Hepatocyte (in vitro differentiated cells): ENCODE results near the gene ITPR2. TPM values are rescaled to one million over a fixed set of nuclear protein-coding genes. Genes with fewer than 3 reads are reported as not detected.

Source experiments
- DNase-seq: peaks from one replicate; pipeline ENCODE4 v3.0.0-alpha.2; 2016; ENCODE audit warnings: low spot score
- H2AFZ ChIP-seq: fragments of 200-600 bp; sonication (generic); 2 replicates; pipeline ENCODE4 v1.6.0; 2016; ENCODE audit warnings: antibody characterized with exemption, mild to moderate bottlenecking
- H3K27ac ChIP-seq: fragments of 200-600 bp; sonication (generic); 2 replicates; pipeline ENCODE4 v1.5.1; 2016; ENCODE audit warnings: mild to moderate bottlenecking
- H3K27me3 ChIP-seq: fragments of 200-600 bp; sonication (generic); 2 replicates; pipeline ENCODE4 v1.6.1; 2016
- H3K36me3 ChIP-seq: fragments of 200-600 bp; sonication (generic); replicated peaks from 2 replicates; pipeline ENCODE4 v1.5.1; 2016; ENCODE audit warnings: low read depth; ENCODE audit not compliant: insufficient read depth
- H3K4me1 ChIP-seq: fragments of 200-600 bp; sonication (generic); 2 replicates; pipeline ENCODE4 v1.5.1; 2016; ENCODE audit warnings: mild to moderate bottlenecking, moderate library complexity; ENCODE audit not compliant: insufficient read depth
- H3K4me2 ChIP-seq: fragments of 200-600 bp; sonication (generic); 2 replicates; pipeline ENCODE4 v1.6.0; 2016
- H3K4me3 ChIP-seq: fragments of 200-600 bp; sonication (generic); 2 replicates; pipeline ENCODE4 v1.5.1; 2016; ENCODE audit warnings: mild to moderate bottlenecking
- H3K79me2 ChIP-seq: fragments of 200-600 bp; sonication (generic); 2 replicates; pipeline ENCODE4 v1.6.0; 2017; ENCODE audit warnings: mild to moderate bottlenecking
- H3K9me2 ChIP-seq: fragments of 200-600 bp; sonication (generic); replicated peaks from 2 replicates; pipeline ENCODE4 v1.6.0; 2017; ENCODE audit warnings: mild to moderate bottlenecking; ENCODE audit not compliant: insufficient read depth
- H3K9me3 ChIP-seq: fragments of 200-600 bp; sonication (generic); 2 replicates; pipeline ENCODE4 v1.5.1; 2016; ENCODE audit warnings: low read depth, mild to moderate bottlenecking
- H4K20me1 ChIP-seq: fragments of 200-600 bp; sonication (generic); 2 replicates; pipeline ENCODE4 v1.6.0; 2016; ENCODE audit warnings: mild to moderate bottlenecking; ENCODE audit not compliant: insufficient read depth, poor library complexity, severe bottlenecking
- EZH2 ChIP-seq: fragments of 200-600 bp; sonication (generic); IDR thresholded peaks from 2 replicates; pipeline ENCODE4 v1.6.1; 2016; ENCODE audit warnings: antibody characterized with exemption, mild to moderate bottlenecking, borderline replicate concordance
- EZH2phosphoT487 ChIP-seq: fragments of 200-600 bp; sonication (generic); IDR thresholded peaks from one replicate; pipeline ENCODE4 v1.6.1; 2018; ENCODE audit warnings: antibody characterized with exemption, mild to moderate bottlenecking, low read depth, moderate library complexity; ENCODE audit not compliant: unreplicated experiment, severe bottlenecking
- WGBS: methylation state at CpG from one replicate; pipeline ENCODE4 v1.1.6; 2016; ENCODE audit warnings: low lambda C conversion rate; ENCODE audit errors: missing lambda C conversion rate; 5-methylcytosine and 5-hydroxymethylcytosine counted together
- polyA plus RNA-seq: library from polyadenylated mRNA; unstranded; fragments of >200 nt; fragmentation: Nextera tagmentation; extraction: Ambion mirVana; gene quantifications from 2 replicates; pipeline ENCODE4 v1.2.1, GENCODE V29; 2016
- total RNA-seq: library from RNA; depleted of rRNA; stranded (reverse); fragments of >200 nt; gene quantifications from 2 replicates; pipeline ENCODE4 v1.2.3, GENCODE V29; 2014
- TF ChIP-seq, protein P1 (sequence below): fragments of 200-600 bp; sonication (generic); IDR thresholded peaks from 2 replicates; pipeline ENCODE4 v1.5.1; 2016; ENCODE audit warnings: antibody characterized with exemption, mild to moderate bottlenecking; ENCODE audit not compliant: poor library complexity

The ITPR2 gene
- total and polyA plus RNA-seq, 2 experiments from 2014 or later, result 22.0 to 51.4 TPM

DNA sequence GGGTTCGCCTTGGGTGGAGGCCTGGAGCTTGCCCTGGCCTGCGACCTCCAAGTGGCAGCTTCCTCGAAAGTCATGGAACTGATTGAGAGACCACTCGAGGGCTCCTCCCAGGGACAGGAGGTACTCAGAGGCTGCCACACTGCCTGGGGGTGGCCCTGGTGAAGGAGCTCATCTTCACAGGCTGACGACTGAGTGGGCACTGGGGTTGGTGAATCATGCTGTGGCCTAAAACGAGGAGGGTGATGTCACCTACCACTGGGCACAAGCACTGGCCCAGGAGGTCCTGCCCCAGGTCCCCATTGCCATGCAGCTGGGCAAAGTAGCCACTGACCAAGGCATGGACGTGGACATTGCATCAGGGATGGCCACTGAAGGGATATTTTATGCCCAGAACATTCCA lies 32.1 kb downstream of the ITPR2 start:
- no peaks in the 10 kb centered on the region for H3K36me3 ChIP-seq
- TF ChIP-seq, protein P1, sequence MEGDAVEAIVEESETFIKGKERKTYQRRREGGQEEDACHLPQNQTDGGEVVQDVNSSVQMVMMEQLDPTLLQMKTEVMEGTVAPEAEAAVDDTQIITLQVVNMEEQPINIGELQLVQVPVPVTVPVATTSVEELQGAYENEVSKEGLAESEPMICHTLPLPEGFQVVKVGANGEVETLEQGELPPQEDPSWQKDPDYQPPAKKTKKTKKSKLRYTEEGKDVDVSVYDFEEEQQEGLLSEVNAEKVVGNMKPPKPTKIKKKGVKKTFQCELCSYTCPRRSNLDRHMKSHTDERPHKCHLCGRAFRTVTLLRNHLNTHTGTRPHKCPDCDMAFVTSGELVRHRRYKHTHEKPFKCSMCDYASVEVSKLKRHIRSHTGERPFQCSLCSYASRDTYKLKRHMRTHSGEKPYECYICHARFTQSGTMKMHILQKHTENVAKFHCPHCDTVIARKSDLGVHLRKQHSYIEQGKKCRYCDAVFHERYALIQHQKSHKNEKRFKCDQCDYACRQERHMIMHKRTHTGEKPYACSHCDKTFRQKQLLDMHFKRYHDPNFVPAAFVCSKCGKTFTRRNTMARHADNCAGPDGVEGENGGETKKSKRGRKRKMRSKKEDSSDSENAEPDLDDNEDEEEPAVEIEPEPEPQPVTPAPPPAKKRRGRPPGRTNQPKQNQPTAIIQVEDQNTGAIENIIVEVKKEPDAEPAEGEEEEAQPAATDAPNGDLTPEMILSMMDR, result no peak
- TF ChIP-seq EZH2phosphoT487, result no peak
- no peak for TF ChIP-seq EZH2

DNA sequence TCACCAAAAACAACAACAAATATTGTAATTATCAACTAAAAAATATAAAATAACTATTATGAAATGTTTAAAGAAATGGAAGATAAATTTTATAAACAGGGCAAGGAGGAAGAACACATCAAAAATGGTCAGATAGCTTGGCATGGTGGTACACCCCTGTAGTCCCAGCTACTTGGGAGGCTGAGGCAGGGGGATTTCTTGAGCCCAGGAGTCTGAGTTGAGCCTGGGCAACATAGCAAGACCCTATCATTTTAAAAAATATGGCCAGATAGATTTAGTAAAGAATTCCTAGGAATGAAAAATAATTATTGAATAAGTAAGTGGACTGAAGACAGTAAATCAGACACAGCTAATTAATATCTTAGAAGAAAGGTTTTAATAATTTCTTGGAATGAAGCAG lies 32.6 kb downstream of the ITPR2 start:
- H3K27me3 ChIP-seq, result no peaks in the 10 kb centered on the region
- H3K4me2 ChIP-seq, result no peak overlapping the region
- no peak overlapping the region for H2AFZ ChIP-seq
- H3K79me2 ChIP-seq, result peaks cover 59% of the 10 kb centered on the region
- no peaks in the 10 kb centered on the region for H3K36me3 ChIP-seq
- H3K4me1 ChIP-seq, result no peaks in the 10 kb centered on the region
- H4K20me1 ChIP-seq, result peaks cover 5% of the 10 kb centered on the region
- DNase-seq, result no peak
- no peaks in the 10 kb centered on the region for H3K9me2 ChIP-seq
- H3K4me3 ChIP-seq, result no peak overlapping the region
- H3K27ac ChIP-seq, result no peak overlapping the region
- TF ChIP-seq EZH2phosphoT487 (no peak), EZH2 (no peak)
- TF ChIP-seq, protein P1, result no peak
- H3K9me3 ChIP-seq, result no peaks in the 10 kb centered on the region

More for the DNA sequence above, 32.1 kb downstream of the ITPR2 start:
- no peak for DNase-seq
- Histone ChIP-seq H3K4me3 (no peak overlapping the region), H3K27ac (no peak overlapping the region), H3K4me1 (no peaks in the 10 kb centered on the region), H4K20me1 (peaks cover 5% of the 10 kb centered on the region), H3K9me3 (no peaks in the 10 kb centered on the region), H3K4me2 (no peak overlapping the region), H3K9me2 (no peaks in the 10 kb centered on the region), H3K79me2 (peaks cover 59% of the 10 kb centered on the region), H3K27me3 (no peaks in the 10 kb centered on the region), H2AFZ (no peak overlapping the region)
- WGBS, result 94% methylated on average over 7 of the region's 7 CpGs

- no peak for TF ChIP-seq EZH2
- TF ChIP-seq EZH2phosphoT487, result no peak
- TF ChIP-seq, protein P1, result no peak
- no peaks in the 10 kb centered on the region for H3K4me1 ChIP-seq
- no peak overlapping the region for H3K4me2 ChIP-seq
- H3K36me3 ChIP-seq, result no peaks in the 10 kb centered on the region
- H2AFZ ChIP-seq, result no peak overlapping the region
- H4K20me1 ChIP-seq, result peaks cover 5% of the 10 kb centered on the region
- H3K27me3 ChIP-seq, result no peaks in the 10 kb centered on the region
- no peak overlapping the region for H3K27ac ChIP-seq
- H3K9me2 ChIP-seq, result no peaks in the 10 kb centered on the region
- no peaks in the 10 kb centered on the region for H3K9me3 ChIP-seq
- H3K4me3 ChIP-seq, result no peak overlapping the region
- H3K79me2 ChIP-seq, result peaks cover 54% of the 10 kb centered on the region
- DNase-seq, result no peak
Observed at GRCh38 chr12:26799741-26800140, 33.3 kb downstream of the ITPR2 start.

DNA sequence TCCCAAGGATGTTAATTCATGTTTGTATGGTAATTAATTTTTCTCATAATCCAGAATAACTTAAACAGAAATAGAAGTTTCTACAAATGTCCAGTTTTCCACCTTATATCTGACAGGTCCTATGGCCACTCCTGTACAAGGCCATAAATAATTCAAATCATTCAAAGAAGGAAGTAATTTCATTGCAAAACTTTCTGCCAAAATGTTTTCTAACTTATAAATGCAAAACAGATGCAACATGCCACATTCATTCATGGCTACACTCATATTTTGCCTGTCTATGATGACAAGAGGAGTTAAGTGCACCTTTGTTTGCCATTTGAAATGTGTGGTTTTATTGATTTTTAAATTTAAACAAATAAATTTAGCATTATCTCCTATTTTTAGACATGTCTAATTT lies 34.4 kb downstream of the ITPR2 start:
- no peaks in the 10 kb centered on the region for H3K9me3 ChIP-seq
- TF ChIP-seq EZH2phosphoT487 (no peak), EZH2 (no peak)
- TF ChIP-seq, protein P1, result no peak
- no peak overlapping the region for H2AFZ ChIP-seq
- no peak overlapping the region for H3K27ac ChIP-seq
- H3K79me2 ChIP-seq, result peaks cover 58% of the 10 kb centered on the region
- H3K4me1 ChIP-seq, result no peaks in the 10 kb centered on the region
- H3K4me3 ChIP-seq, result no peak overlapping the region
- H3K36me3 ChIP-seq, result no peaks in the 10 kb centered on the region
- no peak for DNase-seq
- no peak overlapping the region for H3K4me2 ChIP-seq
- no peaks in the 10 kb centered on the region for H3K9me2 ChIP-seq
- H3K27me3 ChIP-seq, result no peaks in the 10 kb centered on the region
- peaks cover 5% of the 10 kb centered on the region for H4K20me1 ChIP-seq
